Ascending aorta (tissue), 2 donors: ENCODE results near the gene SCGB1C2. TPM values are rescaled to one million over a fixed set of nuclear protein-coding genes. Genes with fewer than 3 reads are reported as not detected.

Source experiments
- DNase-seq, 2 donors: peaks; one replicate each; pipeline ENCODE4 v3.0.0-alpha.2; 2019; ENCODE audit warnings: low spot score in 2 of 2
- H3K27ac ChIP-seq, 2 donors: fragments of 200-600 bp; sonication (generic); one replicate each; pipeline ENCODE4 v1.5.1; 2016 to 2017; ENCODE audit warnings: mild to moderate bottlenecking in 1 of 2
- H3K27me3 ChIP-seq: fragments of 200-600 bp; sonication (generic); one replicate; pipeline ENCODE4 v1.5.1; 2017
- H3K36me3 ChIP-seq, 2 donors: fragments of 200-600 bp; sonication (generic); one replicate each; pipeline ENCODE4 v1.5.1; 2016
- H3K4me1 ChIP-seq, 2 donors: fragments of 200-600 bp; sonication (generic); one replicate each; pipeline ENCODE4 v1.5.1; 2016 to 2017; ENCODE audit warnings: mild to moderate bottlenecking in 1 of 2
- H3K4me3 ChIP-seq, 2 donors: fragments of 200-600 bp; sonication (generic); one replicate each; pipeline ENCODE4 v1.5.1; 2016 to 2017; ENCODE audit warnings: mild to moderate bottlenecking in 1 of 2
- H3K9me3 ChIP-seq, 2 donors: fragments of 200-600 bp; sonication (generic); one replicate each; pipeline ENCODE4 v1.5.1; 2016
- intact Hi-C: fragments of 100-400 bp; cut with DNase I; formaldehyde crosslinking; loops from one replicate; pipeline ENCODE4 v1.15.1; 2023
- total RNA-seq: library from RNA; depleted of rRNA; stranded (reverse); fragments of >200 nt; gene quantifications from one replicate; pipeline ENCODE4 v1.1.0, GENCODE V29; 2016
- TF ChIP-seq, protein P1 (sequence below), 3 experiments: fragments of 200-600 bp in 2 of 3; fragments of 450-650 bp in 1 of 3; sonication (generic) in 2 of 3; IDR thresholded peaks; one replicate each; pipeline ENCODE4 v1.5.1; 2016 to 2019; ENCODE audit warnings: antibody characterized with exemption in 3 of 3, mild to moderate bottlenecking in 1 of 3, moderate library complexity in 1 of 3

Gene SCGB1C2
- total RNA-seq, 1 donor from 2014 or later: not detected

DNA sequence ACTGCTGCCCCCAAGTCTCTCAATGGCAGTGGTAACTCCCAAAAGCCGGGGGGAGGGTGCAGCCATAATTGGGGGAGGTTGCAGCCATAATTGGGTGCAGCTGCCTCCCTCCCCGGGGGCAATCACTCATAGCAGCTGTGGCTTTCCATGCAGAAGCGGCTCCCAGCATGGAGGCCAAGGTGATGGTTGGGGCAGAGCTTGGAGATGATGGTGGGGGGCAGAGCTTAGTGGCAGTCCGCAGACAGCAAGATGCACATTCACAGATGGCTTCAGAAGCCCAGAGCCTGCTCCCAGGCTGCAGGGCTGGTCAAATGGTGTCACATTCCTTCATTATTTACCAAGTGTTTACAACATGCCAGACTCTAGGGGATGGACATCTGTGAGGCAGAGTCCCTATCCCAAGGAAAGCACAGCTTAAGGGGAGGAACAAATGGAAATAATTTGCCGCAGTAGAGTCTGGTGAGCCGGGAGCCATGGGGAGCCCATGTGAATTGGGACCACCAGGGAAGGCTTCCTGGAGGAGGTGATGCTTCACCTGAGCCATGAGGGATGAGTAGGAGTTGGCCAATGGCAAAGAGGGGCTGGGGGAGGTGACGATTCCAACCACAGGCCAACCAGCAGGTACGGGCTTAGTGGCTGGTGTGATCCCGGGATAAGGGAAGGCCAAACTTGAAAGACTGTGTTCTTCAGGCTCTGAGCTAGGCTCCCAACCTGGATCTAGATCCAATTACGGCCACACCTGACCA lies 36.0 kb downstream of the SCGB1C2 start:
- Histone ChIP-seq H3K4me3 (no peak overlapping the region), H3K27ac (no peak overlapping the region), H3K9me3 (no peaks in the 10 kb centered on the region), H3K36me3 (no peaks in the 10 kb centered on the region), H3K4me1 (no peaks in the 10 kb centered on the region), H3K27me3 (no peaks in the 10 kb centered on the region)
- intact Hi-C loops: no loop called here
- TF ChIP-seq, protein P1, sequence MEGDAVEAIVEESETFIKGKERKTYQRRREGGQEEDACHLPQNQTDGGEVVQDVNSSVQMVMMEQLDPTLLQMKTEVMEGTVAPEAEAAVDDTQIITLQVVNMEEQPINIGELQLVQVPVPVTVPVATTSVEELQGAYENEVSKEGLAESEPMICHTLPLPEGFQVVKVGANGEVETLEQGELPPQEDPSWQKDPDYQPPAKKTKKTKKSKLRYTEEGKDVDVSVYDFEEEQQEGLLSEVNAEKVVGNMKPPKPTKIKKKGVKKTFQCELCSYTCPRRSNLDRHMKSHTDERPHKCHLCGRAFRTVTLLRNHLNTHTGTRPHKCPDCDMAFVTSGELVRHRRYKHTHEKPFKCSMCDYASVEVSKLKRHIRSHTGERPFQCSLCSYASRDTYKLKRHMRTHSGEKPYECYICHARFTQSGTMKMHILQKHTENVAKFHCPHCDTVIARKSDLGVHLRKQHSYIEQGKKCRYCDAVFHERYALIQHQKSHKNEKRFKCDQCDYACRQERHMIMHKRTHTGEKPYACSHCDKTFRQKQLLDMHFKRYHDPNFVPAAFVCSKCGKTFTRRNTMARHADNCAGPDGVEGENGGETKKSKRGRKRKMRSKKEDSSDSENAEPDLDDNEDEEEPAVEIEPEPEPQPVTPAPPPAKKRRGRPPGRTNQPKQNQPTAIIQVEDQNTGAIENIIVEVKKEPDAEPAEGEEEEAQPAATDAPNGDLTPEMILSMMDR (IDR thresholded peaks at IDR 0.05): no peak
- no peak for DNase-seq

DNA sequence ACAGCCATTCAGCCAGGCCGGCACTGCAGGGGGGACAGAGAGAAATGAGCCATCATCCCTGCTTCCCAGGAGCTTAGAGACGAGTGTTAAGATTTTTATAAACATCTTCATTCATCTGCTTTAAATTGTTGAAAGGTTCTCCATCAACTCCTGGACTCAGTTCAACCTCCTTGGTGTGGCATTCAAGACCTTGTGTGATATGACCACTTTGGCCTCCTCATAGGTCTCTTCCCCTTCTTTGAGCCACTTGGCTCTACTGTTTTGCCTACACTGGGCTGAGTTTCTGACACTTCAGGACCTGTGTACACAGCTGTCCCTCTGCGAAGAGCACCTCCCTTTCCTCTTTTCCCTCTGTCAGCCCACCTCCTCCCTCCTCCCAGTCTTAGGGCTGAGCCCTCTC lies 39.8 kb downstream of the SCGB1C2 start:
- TF ChIP-seq, protein P1 (IDR thresholded peaks at IDR 0.05): no peak
- intact Hi-C loops: no loop called here
- Histone ChIP-seq H3K36me3 (no peaks in the 10 kb centered on the region), H3K4me1 (no peaks in the 10 kb centered on the region), H3K27ac (no peak overlapping the region), H3K27me3 (peaks cover 7% of the 10 kb centered on the region), H3K9me3 (no peaks in the 10 kb centered on the region), H3K4me3 (no peak overlapping the region)
- no peak for DNase-seq

DNA sequence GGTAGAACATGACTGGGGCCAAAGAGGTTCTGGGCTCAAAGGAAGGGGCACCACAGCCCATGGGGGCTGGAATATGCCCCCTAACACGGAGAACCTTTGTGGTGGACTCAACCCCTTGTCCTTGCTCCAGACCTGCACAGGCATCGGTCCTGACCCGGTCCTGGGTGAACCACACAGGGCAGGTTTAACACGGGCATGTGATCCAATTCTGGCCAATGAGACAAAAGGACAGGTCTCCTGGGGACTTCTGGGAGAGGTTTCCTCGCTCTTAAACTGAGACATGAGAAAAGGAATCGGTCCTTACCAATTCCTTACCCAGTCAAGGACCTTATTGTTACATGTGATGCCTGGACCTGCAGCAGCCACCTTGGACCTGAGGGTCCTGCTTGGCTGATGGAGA lies 40.4 kb downstream of the SCGB1C2 start:
- H3K27ac ChIP-seq: no peak overlapping the region
- TF ChIP-seq, protein P1 (IDR thresholded peaks at IDR 0.05): no peak
- peaks cover 7% of the 10 kb centered on the region for H3K27me3 ChIP-seq
- H3K9me3 ChIP-seq: no peaks in the 10 kb centered on the region
- H3K36me3 ChIP-seq: no peaks in the 10 kb centered on the region
- H3K4me3 ChIP-seq: no peak overlapping the region
- DNase-seq: no peak
- H3K4me1 ChIP-seq: no peaks in the 10 kb centered on the region
- intact Hi-C loops: no loop called here

DNA sequence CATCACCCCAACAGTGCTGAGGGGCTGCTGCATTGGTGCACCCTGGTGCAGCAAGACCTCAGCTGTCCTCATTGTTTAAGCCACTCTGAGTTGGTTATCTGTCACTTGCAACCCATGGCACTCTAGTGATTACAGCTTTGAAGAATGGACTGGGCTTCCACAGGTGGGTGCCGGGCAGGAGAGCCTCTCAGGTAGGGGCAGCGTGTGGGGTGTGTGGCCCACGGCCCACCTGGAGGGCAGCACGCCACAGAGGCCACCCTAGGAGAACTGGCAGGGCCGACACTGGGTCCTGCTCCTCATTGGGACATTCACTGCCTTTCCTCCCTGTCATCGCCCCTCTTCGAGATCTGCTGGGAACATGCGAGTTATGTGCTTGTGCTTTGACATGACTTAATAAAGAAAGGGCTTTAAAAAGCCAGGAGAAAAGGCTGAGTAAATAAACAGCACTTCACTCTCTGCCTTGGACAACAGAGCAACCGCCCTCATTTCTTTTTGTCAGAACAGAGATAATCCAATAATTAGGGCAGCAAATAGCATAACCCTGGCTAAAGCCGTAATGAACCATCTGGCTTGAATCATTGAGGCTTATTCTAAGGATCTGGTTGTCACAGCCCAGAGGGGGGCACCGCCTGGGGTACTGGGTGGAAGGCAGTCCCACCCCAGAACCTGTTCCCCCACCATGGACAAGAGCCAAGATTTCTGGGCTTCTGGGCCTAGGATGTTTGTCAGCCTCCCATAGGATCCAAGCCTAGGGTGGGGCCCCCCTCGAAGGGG lies 41.1 kb downstream of the SCGB1C2 start:
- Histone ChIP-seq H3K27ac (no peak overlapping the region), H3K4me3 (no peak overlapping the region), H3K36me3 (no peaks in the 10 kb centered on the region), H3K9me3 (no peaks in the 10 kb centered on the region), H3K27me3 (peaks cover 7% of the 10 kb centered on the region), H3K4me1 (no peaks in the 10 kb centered on the region)
- intact Hi-C loops: no loop called here
- DNase-seq: no peak
- TF ChIP-seq, protein P1 (IDR thresholded peaks at IDR 0.05): no peak

DNA sequence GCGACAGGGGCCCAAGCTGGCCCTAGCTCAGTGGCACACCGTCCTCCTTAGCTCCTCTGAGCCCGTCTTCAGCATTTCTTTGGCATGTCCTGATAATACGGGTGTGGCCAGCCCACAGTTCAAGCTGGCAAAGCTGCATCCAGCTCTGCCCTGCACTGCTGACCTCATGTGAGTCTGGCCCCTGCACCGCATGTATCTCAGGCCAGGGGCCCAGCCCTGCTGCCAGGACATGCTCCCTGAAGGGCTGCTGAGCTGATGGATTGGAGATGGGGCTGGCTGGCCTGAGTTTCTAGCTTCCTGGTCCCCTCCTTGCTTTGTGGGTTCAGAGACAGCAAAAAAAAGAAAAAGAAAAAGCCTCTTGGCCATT lies 41.7 kb downstream of the SCGB1C2 start:
- H3K27me3 ChIP-seq: peaks cover 7% of the 10 kb centered on the region
- H3K36me3 ChIP-seq: no peaks in the 10 kb centered on the region
- no peaks in the 10 kb centered on the region for H3K4me1 ChIP-seq
- no peak for DNase-seq
- TF ChIP-seq, protein P1 (IDR thresholded peaks at IDR 0.05): no peak
- intact Hi-C loops: no loop called here
- no peak overlapping the region for H3K4me3 ChIP-seq
- no peak overlapping the region for H3K27ac ChIP-seq
- no peaks in the 10 kb centered on the region for H3K9me3 ChIP-seq
